GM23338 (cell line): ENCODE measurements around the gene KCNK10.

Experiments
- CREB1 ChIP-seq: fragments of 250-450 bp; sonication (Bioruptor Pico); IDR thresholded peaks from 2 replicates; pipeline ENCODE4 v1.5.0; 2020; ENCODE audit warnings: low read depth, mild to moderate bottlenecking, moderate library complexity
- CTCF ChIP-seq, 2 experiments: fragments of 200-600 bp in 1 of 2; sonication (generic) in 1 of 2; conservative IDR thresholded peaks; 2 replicates each; pipeline versions ENCODE4 v1.5.1 to v1.6.1; 2016 to 2017; ENCODE audit warnings: antibody characterized with exemption in 2 of 2, low read depth in 2 of 2, mild to moderate bottlenecking in 2 of 2, moderate library complexity in 1 of 2
- EZH2 ChIP-seq: fragments of 200-600 bp; sonication (generic); IDR thresholded peaks from one replicate; pipeline ENCODE4 v1.8.0; 2017; ENCODE audit warnings: antibody characterized with exemption, mild to moderate bottlenecking, low read depth; ENCODE audit not compliant: unreplicated experiment
- EZH2phosphoT487 ChIP-seq: fragments of 200-600 bp; sonication (generic); IDR thresholded peaks from one replicate; pipeline ENCODE4 v1.8.1; 2018; ENCODE audit warnings: antibody characterized with exemption; ENCODE audit not compliant: unreplicated experiment
- NANOG ChIP-seq: IDR thresholded peaks from 2 replicates; pipeline ENCODE4 v1.6.1; 2016; ENCODE audit warnings: antibody characterized with exemption, borderline replicate concordance
- POLR2AphosphoS5 ChIP-seq: IDR thresholded peaks from 2 replicates; pipeline ENCODE4 v1.6.1; 2016; ENCODE audit warnings: antibody characterized with exemption, low read depth
- REST ChIP-seq: IDR thresholded peaks from one replicate; pipeline ENCODE4 v1.6.1; 2018; ENCODE audit warnings: antibody characterized with exemption; ENCODE audit not compliant: unreplicated experiment
- STAT1 ChIP-seq: IDR thresholded peaks from one replicate; pipeline ENCODE4 v1.6.1; 2016; ENCODE audit warnings: antibody characterized with exemption; ENCODE audit not compliant: unreplicated experiment
- ZNF114 ChIP-seq: fragments of 250-450 bp; sonication (Bioruptor Pico); IDR thresholded peaks from 2 replicates; pipeline ENCODE4 v1.5.0; 2020; ENCODE audit warnings: mild to moderate bottlenecking, moderate library complexity

- TF ChIP-seq CTCF (conservative IDR thresholded peaks at IDR 0.05; ENCODE audit: low read depth in 2 of 2) (no peak), EZH2 (no peak), POLR2AphosphoS5 (no peak), STAT1 (no peak), EZH2phosphoT487 (no peak), ZNF114 (CRISPR knock-in tag) (no peak), REST (no peak), NANOG (no peak), CREB1 (no peak)
These were observed 131.5 kb downstream of the KCNK10 start for GRCh38 chr14:88191605-88192004.
